HEK293T (cell line): ENCODE data around the gene CFAP45.

ENCODE experiments used
- ELF4 ChIP-seq: fragments of 450-650 bp; IDR thresholded peaks from 2 replicates; pipeline ENCODE4 v1.6.1; 2017; ENCODE audit warnings: antibody characterized with exemption
- FOXA1 ChIP-seq: fragments of 450-650 bp; IDR thresholded peaks from 2 replicates; pipeline ENCODE4 v1.6.1; 2016; ENCODE audit warnings: mild to moderate bottlenecking
- ZNF384 ChIP-seq: fragments of 450-650 bp; IDR thresholded peaks from 2 replicates; pipeline ENCODE4 v1.6.1; 2016

- TF ChIP-seq ZNF384 (no peak), FOXA1 (no peak), ELF4 (no peak)
Measured at GRCh38 chr1:159919236-159919865, 19.4 kb upstream of the CFAP45 start.
